NCI-H146 treated with DMSO at 0.1 percent for 48 hours (cell line): Measurements from ENCODE around the gene RAB15.
A peak's percentile ranks its signal among the peaks of the same experiment; 100 is the strongest.

Source experiments
- DNase-seq: peaks from one replicate; lab custom pipeline; 2025; ENCODE audit not compliant: unreplicated experiment; lab: John Stamatoyannopoulos, UW

RAB15 gene

DNA sequence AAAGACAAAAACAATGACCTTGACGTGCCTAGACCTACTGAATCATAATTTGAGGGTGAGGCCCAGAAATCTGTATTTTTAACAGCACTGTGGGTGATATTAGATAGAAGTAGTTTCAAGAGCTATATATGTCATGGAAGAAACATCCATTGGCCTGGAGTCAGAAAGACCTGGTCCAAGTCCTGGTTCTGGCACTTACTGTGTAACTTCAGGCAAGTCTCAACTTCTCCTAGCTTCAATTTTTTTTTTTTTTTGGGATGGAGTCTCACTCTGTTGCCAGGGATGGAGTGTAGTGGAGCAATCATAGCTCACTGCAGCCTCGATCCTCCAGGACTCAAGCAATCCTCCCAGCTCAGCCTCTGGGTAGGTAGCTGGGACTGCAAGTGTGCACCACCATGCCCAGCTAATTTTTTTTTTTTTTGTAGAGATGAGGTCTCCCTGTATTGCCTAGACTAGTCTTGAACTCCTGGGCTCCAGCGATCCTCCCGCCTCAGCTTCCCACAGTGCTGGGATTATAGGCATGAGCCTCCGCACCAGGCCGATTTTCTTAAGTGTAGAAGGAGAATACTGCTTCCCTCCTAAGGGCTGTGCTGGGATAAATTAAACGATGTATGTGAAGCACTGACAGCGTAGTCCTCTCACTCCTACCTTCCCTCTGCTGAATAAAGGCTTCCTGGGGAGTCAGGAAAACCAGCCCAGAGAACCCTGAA is 15.3 kb downstream of the RAB15 start:
- DNase-seq, result no peak

DNA sequence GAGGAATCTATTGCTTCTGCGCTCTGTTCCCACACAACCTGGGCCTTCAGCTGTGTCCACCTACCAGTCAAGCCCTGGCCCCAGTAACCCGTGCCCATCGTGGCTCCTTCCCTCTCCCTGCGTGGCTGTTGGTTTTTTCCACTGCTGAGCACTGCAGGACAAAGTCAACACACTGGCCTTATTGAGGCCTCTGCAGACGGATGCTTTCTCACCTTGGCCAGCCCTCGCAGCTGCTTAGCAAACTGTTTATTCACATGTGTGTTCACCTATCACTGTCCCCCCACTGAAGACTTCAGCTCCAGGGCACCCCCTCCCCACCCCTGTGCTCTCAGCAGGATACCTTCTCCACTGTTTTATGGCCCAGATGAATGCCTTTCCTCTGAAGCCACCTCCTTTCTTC is 16.8 kb downstream of the RAB15 start:
- no peak for DNase-seq

DNA sequence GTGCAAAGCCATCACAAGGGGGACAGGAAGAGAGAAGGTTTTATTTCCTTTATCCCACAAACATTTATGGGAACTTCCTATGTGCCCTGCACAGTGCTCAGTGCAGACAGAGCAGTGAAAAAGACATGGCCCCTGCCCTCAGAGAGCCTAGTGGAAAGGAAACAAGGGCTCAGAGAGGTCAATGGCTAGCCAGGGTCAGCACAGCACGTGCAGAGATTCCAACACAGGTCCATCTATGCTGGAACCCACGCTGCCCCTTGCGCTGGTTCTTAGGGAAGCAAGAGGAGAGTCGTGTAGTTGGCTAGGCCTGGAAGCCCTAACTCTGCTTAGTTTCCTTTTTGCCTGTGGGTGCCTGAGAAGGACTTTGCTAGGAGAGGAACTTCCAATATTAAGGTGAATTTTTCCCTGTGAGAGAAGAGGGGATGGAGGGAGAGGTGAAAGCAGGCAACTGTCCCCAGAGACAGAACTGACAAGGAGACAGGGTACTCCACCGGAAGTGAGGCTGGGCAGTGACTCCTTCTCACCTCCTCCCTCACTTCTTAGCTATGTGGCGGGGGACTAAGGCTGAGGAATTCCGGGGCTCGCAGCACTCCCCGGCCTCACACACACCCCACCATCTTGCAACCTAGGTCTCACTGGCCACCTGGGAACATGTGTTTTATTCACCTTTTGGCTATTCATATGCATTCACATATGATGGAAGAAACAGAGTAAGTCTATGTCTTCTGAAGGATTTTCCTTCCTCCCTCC is 17.5 kb downstream of the RAB15 start:
- no peak for DNase-seq

DNA sequence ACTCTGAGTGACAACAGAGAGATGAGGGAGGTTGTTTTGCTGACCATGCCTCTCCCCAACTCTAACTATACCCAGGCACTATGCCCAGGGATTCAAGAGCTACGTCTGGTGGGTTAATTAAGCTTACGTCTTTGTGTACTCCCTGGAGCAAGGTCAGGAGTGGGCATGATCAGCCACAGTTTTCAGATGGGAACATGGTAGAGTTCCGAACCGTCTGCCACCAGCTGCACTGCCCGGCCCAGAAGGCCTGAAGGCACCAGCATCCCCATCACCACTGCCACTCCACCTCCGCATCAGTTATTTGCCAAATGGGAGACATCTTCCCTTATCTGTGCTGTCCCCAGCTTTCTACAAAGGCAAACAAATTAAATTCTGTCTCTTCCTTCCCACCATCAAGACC is 18.5 kb downstream of the RAB15 start:
- DNase-seq, result no peak

DNA sequence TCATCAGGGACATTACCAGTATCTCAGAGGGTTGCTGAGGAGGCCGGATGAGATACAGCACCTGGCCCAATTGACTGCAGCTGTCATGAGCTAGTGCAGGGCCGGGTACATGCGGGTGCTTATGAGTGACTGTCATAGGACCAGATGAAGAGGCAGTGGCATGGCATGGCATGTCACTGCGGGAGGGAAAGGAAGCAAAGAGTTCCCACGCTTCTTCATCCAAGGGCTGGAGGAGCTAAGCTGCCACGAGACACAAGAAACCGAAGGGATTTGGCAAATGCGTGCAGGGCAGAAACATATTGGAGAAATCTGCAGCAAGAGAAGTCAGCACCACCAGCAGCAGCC is 18.9 kb downstream of the RAB15 start:
- no peak for DNase-seq

DNA sequence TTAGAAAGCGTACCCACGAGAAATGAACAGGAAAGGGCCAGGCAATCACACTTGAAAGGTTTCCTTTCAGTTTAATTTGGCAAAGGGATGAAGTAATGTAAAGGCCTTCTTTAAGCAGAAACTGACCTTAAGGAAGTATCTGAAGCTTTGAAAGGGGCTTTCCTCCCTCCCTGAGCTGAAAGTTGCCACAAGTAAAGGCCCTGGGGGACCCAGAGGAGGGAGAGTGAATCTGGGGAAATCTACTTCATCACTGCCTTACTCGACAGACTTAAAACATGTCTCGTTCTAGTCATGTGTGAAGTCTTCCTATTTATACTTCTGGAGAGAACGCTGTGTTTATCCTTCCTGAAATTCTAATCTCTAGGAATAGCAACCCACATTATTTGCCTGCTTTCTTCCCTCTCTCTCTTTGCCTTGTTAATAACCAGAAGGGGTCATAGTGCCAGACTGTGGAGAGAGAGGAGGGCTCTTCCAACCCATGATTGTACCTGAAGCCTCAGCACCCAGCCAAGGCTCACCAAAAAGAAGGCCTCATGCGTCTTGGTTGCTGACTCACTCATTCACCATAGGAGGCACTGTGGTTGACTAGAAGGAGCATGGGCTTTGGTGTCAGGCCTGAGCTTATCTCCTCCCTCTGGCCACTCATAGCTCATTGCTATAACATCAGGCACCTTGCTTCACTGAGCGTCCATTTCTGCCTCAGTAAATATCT is 19.4 kb downstream of the RAB15 start:
- DNase-seq, result no peak

DNA sequence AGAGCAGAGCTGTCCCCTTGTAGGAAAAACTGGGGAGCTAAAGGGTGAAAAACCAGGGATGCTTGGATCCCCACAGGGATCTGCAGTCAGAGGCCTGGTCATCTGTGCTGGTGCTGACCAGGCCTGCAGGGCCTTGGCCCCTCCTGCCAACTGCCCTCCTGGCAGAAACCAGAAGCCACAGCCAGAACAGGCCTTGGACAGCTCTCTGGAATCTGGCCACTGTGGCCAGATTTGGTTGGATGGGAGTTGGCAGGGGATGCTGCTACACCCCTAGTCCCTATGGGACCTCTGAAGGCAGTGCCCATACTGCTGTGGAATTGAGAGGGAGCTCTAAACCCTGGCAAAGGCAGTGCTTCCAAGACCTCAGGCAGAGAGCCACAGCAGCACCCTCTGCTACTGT is 20.4 kb downstream of the RAB15 start:
- DNase-seq, result no peak

DNA sequence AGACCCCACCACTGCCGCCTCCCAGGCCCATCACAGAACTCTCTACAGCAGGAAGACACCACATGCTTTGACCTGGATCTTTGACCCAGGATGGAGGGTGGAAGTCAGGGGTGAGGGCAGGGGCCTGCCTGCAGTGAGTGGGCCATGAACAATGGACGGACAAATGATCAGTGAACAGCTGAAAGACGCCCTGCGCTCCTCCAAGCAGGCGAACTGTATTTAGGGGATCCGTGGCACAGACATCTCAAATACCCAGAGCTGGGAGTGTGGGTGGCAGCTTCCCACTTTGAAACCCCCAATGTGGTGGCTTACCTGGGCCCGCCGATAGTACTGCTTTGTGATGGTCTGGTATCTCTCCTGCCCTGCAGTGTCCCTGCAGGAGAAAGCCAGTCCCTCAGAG is 20.8 kb downstream of the RAB15 start:
- DNase-seq, result no peak

DNA sequence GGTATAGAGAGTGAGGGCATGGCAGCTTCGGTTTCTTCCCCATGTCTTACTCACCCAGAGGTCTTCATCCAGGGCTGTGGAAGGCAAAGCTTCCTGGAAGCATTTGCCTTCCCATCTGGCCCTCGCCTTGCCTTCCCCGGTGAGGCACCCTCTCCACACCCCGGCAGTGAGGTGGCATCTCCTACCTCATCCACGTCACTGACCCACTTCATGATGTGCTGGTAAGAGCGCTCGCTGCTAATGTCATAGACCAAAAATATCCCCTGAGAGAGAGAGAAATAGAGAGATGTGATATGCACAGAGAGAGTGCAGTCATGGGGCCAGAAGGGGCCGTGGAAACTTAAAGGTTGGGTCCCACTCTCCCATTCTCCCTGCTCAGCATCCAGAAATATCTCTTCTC is 21.2 kb downstream of the RAB15 start:
- DNase-seq, result no peak

DNA sequence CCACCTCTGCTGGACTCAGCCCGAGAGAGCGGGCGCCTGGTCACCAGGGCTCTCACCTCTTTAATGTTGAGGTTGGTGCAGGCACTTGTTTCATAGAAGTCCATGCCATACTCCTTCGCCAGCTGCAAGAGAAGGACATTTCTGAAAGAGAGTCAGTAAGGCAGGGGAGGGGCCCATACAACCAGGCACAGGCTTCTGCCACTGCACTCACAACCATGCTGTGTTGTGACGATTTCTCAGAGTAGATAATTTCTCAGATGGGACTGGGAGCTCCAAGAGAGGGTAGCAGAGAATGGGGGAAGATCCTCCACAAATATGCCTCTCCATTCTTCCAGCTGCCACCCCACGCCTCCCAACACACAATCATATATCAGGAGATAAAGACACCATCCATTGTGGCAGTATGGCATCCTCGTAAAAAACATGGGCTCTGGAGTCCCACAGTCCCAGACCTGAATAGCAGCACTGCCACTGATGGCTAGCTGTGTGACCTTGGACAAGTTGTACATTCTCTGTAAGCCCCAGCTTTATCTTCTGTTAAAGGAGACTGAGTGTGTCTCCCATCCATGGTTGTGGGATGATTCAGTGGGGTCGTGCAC is 23.4 kb downstream of the RAB15 start:
- DNase-seq, result no peak

DNA sequence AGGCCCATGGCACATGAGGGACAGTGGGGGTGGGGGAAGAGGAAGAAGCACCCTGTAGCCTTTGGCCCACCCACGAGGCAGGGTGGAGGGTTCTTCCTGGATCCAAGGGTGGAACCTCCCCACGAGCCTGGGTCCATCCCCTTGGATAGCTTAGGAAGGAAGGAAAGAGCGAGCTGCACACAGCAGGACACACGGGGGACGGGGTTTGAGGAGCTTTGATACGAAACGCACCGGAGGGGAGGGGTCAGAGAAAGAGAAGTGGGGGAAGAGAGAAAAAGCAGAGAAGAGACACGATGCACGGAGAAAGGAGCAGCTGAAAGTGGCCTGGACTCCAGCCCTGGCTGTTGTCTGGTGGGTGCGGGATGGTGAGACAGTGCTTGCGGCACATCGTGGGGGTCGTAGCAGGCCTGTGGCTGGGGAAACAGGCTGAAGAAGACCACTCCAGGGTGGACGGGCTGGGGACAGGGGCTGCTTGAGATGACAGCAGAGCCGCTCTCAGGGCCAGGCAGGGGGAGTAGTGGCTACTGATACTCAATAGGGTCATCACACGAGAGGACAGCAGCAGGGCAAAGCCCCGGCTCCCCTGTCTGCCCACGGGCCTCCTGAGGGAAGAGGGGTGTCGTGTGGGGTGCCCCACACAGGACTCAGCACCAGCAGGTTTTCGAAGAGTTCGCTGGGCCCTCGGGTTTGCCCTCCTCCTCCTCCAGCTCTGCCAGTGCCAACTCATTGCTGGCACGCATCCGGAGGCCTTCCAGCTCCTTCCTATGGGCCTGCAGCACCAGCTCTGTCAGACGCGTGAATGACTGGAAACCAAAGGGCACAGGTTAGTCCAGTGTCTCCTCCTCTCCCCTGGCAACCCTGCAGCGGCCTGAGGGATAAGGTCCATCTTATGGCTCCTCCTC is 24.2 kb downstream of the RAB15 start:
- DNase-seq, result no peak

DNA sequence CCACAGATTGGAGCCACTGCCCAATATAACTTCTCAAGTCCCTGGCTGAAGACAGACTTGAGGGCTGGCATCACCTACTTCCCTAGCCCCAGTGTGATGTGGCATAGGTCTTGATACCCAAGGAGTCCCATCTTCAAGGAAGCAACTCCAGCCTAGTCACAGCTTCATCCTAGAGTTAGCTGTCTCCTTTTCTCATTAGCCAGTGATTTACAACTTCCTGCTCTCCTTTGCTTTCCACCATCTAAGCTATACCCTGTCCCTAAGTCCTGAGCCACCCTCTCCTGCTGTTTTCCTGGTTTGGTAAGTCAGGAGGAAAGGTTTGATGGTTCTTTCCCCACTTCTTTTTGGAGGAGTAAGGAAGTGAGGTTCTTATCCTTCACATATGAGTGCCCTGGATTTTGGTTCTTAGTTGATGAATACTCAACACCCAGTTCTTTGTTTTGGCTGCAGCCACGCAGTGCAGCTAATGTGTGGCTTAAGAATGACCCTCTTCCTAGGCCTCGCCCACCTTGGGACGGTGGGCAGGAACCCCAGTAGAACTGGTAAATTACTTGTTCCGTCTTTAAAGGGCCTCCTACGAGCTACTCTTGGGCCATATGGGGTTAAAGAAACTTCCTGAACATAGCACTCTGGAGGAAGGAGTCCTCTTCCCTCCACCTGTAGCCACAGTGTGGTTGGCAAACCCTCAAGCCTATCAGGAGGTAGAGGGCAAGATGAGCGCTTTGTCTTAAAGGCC is 25.7 kb downstream of the RAB15 start:
- no peak for DNase-seq

DNA sequence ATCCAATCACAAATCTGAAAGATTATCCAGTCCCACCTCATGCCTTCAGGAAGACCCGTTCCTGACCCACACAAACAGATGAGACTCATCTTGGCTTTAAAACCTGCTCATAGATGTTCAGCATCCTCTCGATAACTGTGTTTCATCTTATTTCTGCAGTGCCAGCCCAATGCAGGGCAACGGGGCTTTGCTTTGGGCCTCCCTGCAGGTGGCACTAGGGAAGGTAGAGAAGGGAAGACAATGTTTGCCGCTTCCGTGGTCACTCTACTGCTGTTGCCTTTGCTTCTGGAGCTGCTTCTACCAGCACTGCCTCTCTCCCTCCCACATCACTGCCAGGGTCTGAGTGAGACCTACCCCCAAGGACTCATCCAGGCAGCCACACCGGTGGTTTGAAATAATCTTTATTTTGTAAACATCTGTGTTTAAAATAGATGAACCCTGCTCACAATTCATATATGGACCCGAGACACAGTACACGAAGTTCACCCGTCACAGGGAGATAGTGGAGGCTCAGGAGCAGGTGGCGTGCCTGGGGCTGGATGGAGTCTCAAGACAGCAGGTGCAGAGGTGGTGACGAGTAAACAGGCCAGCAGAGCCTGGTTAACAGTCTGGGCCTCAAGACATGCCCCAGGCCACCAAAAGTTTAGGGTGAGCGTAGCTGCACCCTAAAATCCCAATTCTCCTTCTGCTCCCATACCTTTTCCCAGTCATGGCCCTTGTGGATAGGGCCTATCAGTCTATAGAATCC is 26.5 kb downstream of the RAB15 start:
- DNase-seq, result no peak

DNA sequence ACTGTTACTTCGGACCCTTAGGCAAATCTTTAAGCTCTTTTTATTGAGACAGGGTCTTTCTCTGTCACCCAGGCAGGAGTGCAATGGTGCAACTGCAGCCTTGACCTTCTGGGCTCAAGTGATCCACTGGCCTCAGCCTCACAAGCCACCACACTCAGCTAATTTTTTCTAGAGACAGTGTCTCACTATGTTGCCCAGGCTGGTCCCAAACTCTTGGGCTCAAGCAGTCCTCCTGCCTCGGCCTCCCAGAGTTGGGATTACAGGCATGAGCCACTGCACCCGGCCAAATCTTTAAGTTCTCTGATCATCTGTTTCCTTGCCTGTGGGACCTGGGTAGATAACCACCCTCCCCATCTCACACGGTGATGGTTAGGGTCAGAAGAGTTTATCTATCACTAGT is 27.3 kb downstream of the RAB15 start:
- DNase-seq, result no peak

DNA sequence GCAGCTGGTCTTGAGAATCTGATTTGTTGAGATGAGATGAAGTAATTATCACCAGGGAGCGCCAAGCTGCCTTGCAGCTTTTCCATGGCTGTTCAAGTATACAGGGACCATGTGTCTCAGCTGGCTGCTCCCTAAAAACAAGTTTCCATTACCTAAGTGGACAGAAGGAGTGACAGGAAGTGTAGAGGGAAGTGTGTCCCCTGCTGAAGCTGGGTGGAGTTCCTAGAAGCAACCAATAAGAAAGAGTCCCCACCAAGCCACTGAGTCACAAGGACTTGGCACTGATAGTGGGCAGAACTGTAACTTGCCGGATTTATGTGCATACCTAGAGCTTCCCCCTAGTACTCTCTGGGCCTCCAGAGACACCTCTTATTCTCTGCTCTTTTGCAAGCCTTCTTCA is 28.1 kb downstream of the RAB15 start:
- DNase-seq, result no peak

DNA sequence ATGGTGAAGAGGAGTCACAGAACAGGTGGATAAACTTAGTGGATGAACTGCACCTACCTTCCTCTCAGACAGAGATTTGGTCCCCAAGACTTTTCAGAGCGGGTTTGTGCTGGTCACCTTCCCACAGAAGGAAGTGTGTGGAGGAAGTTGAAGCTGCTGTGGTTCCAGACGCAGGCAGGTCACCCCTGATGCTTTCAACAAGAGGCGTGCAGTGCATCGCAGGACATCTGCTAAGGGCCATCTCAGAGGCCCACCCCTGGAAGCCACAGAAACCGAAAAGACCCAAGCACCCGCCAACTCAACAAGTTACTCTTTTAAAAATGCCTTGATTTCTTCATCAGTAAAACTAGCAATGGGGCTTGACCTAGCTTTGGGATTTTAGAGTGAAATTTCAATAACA is 28.6 kb downstream of the RAB15 start:
- DNase-seq, result no peak

DNA sequence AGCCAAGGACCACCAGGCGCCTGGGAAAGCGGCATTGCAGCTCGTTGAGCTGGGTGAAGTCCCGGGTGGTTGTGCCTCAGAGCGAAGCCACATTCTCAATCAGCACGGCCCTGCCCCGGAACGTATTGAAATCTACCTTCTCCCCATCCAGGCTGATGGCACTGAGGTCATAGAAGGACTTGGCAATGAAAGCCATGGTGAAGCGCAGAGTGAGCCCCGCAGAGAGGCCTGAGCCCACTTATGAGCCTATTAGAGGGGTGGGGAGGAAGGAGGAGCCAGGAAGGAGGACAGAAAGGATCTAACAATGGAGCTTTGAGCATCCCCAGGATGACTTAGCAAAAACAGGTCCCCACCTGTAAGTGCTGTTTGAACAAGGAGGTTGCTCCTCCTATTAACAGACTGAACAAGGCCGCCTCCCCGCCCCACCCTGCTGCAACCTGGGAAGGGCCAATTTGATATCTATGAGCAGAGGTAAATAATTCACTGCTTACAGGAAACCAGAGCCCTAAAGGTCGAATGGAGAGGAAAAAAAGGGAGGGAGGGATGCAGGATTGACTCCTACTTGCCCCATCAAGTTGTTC is 29.5 kb downstream of the RAB15 start, which contains the start of gene GPX2:
TSS of gene GPX2 (minus strand) at position 215 of the 581 bp plus-strand sequence. CDS start at position 196, 19 bp downstream.
- peak; percentile 84 for DNase-seq

DNA sequence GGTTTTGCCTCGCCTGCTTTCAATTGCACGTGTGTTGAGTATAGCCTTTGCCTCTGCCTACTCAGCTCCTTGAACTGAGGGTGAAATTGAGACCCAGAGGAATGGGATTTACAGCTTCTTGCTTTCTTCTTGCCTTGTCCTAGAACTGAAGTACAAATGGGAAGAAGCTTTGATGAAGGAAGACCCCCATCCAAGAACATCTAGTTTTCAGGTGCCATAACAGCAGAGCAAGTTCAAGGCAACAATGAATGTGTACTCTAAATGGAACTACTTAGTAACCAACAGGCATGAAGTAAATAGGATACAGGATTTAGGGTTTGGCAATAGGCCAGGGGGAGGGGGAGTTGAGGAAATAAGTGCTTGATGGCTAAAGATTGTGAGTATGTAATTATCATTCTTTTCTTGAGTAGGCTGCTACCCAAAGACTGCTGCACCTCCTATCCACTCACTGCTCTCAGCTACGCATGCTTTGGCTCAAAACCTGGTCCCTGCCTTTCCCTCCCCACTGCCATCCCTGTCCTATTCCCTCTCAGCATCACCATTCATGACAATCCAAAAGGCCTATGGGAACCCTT is 31.7 kb downstream of the RAB15 start:
- no peak for DNase-seq

DNA sequence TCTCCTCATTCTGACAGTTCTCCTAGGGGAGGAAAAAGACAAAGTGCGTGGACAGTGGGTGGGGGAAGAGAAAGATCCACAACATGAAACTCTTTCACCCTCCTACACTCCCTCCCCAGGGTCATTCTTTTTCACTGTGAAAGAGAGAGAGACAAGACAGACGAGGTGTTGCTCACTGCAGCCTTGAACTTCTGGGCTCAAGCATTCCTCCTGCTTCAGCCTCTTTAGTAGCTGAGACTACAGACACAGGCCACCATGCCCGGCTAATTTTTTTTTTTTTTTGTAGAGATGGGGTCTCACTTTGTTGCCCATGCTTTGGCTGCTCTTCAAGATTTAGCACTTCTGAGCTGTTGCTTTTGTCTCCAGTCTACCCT is 32.3 kb downstream of the RAB15 start:
- no peak for DNase-seq
